Breast epithelium (tissue), 3 donors: ENCODE measurements around the gene PRR23C.

Experiments
- CTCF ChIP-seq, 3 donors: fragments of 450-650 bp; IDR thresholded peaks; one replicate each; pipeline ENCODE4 v1.5.1; 2016 to 2017; ENCODE audit warnings: antibody characterized with exemption in 3 of 3, mild to moderate bottlenecking in 3 of 3, moderate library complexity in 3 of 3
- POLR2A ChIP-seq: fragments of 450-650 bp; IDR thresholded peaks from one replicate; pipeline ENCODE4 v1.6.1; 2016; ENCODE audit warnings: antibody characterized with exemption, mild to moderate bottlenecking, moderate library complexity
- POLR2AphosphoS5 ChIP-seq, 3 donors: sonication (generic); formaldehyde crosslinking; IDR thresholded peaks; one replicate each; pipeline ENCODE4 v1.6.1; 2017; ENCODE audit warnings: antibody characterized with exemption in 3 of 3

- TF ChIP-seq CTCF (IDR thresholded peaks at IDR 0.05) (no peak), POLR2AphosphoS5 (IDR thresholded peaks at IDR 0.05) (no peak), POLR2A (no peak)
Measured at GRCh38 chr3:139020036-139020867, 24.4 kb downstream of the PRR23C start.
